ENCODE results near the gene DCLRE1B.
"Not testable (repeated sequence)": the region's sequence is repeated elsewhere in the genome, so short reads cannot be mapped to it uniquely, and the experiment has no call there.

DCLRE1B gene

GRCh38 chr1:113943028-113943811 is 38.1 kb downstream of the DCLRE1B start:
- no peak for TF ChIP-seq CTCF (IDR thresholded peaks at IDR 0.05; ENCODE audit: borderline replicate concordance, control extremely low read depth, extremely low read depth, insufficient read depth, missing control alignments)
- no peak for DNase-seq (ENCODE audit: low spot score)
- in situ Hi-C loops (cut with MboI; ENCODE audit: low sequenced_read_pairs, unreplicated experiment), result no loop called here

GRCh38 chr1:113945329-113945728 is 40.2 kb downstream of the DCLRE1B start:
- in situ Hi-C loops (cut with MboI; ENCODE audit: low sequenced_read_pairs, unreplicated experiment), result no loop called here
- TF ChIP-seq CTCF (IDR thresholded peaks at IDR 0.05; ENCODE audit: borderline replicate concordance, control extremely low read depth, extremely low read depth, insufficient read depth, missing control alignments), result no peak
- DNase-seq (ENCODE audit: low spot score), result no peak

- TF ChIP-seq CTCF (IDR thresholded peaks at IDR 0.05; ENCODE audit: borderline replicate concordance, control extremely low read depth, extremely low read depth, insufficient read depth, missing control alignments), result no peak
- no peak for DNase-seq (ENCODE audit: low spot score)
- in situ Hi-C loops (cut with MboI; ENCODE audit: low sequenced_read_pairs, unreplicated experiment), result no loop called here
These were observed 41.0 kb downstream of the DCLRE1B start for GRCh38 chr1:113946112-113946511.

GRCh38 chr1:113946678-113947387 is 41.7 kb downstream of the DCLRE1B start:
- no peak for DNase-seq (ENCODE audit: low spot score)
- in situ Hi-C loops (cut with MboI; ENCODE audit: low sequenced_read_pairs, unreplicated experiment), result no loop called here

GRCh38 chr1:113947388-113948107 is 42.4 kb downstream of the DCLRE1B start:
- DNase-seq (ENCODE audit: low spot score), result no peak
- in situ Hi-C loops (cut with MboI; ENCODE audit: low sequenced_read_pairs, unreplicated experiment), result no loop called here
- no peak for TF ChIP-seq CTCF (IDR thresholded peaks at IDR 0.05; ENCODE audit: borderline replicate concordance, control extremely low read depth, extremely low read depth, insufficient read depth, missing control alignments)

More at GRCh38 chr1:113946678-113947387, 41.7 kb downstream of the DCLRE1B start:
- TF ChIP-seq CTCF (IDR thresholded peaks at IDR 0.05; ENCODE audit: borderline replicate concordance, control extremely low read depth, extremely low read depth, insufficient read depth, missing control alignments), result no peak

DNA sequence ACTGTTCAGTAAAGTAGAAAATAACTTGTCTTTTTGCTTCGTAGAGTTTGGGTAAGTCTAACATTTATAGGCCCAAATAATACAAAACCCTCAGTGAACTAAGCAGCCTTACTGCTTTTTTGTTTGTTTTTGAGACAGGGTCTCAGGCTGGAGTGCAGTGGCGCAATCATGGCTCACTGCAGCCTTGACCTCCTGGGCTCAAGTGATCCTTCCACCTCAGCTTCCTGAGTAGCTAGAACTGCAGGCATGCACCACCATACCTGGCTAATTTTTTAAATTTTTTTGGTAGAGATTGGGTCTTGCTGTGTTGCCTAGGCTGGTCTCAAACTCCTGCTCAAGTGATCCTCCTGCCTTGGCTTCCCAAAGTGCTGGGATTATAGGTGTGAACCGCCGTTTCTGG is 43.0 kb downstream of the DCLRE1B start:
- DNase-seq (ENCODE audit: low spot score); in situ Hi-C loops (cut with MboI; ENCODE audit: low sequenced_read_pairs, unreplicated experiment): not testable (repeated sequence)

All from GM13976 (cell line).